GM21717 (cell line): ENCODE measurements around the gene MYO9B.
A peak's percentile ranks its signal among the peaks of the same experiment; 100 is the strongest.

Source experiments
- ATAC-seq: cut with Tn5 transposase; IDR thresholded peaks from one replicate; pipeline ENCODE4 v1.9.1; 2021; ENCODE audit warnings: mild to moderate bottlenecking, moderate library complexity; ENCODE audit not compliant: unreplicated experiment

The MYO9B gene

GRCh38 chr19:17061205-17061604 is 14.4 kb upstream of the MYO9B start:
- no peak for ATAC-seq

- ATAC-seq: no peak
Observed at GRCh38 chr19:17061691-17062090, 13.9 kb upstream of the MYO9B start.

GRCh38 chr19:17063428-17063827 is 12.1 kb upstream of the MYO9B start:
- ATAC-seq: no peak

GRCh38 chr19:17069193-17069592 is 6.4 kb upstream of the MYO9B start:
- ATAC-seq: no peak

GRCh38 chr19:17070421-17070820 is 5.2 kb upstream of the MYO9B start:
- ATAC-seq: no peak

GRCh38 chr19:17070912-17071311 is 4.7 kb upstream of the MYO9B start:
- ATAC-seq: no peak

- ATAC-seq: peak; percentile 4
Observed at GRCh38 chr19:17073869-17074633, 1.5 kb upstream of the MYO9B start.

- peak; percentile 2 for ATAC-seq
Observed at GRCh38 chr19:17074634-17075034, 943 bp upstream of the MYO9B start.

- ATAC-seq: no peak
Observed at GRCh38 chr19:17075864-17076542, 426 bp downstream of the MYO9B start.

- no peak for ATAC-seq
Observed at GRCh38 chr19:17076543-17076991, 990 bp downstream of the MYO9B start.

- ATAC-seq: no peak
Observed at GRCh38 chr19:17077447-17078028, 2.0 kb downstream of the MYO9B start.

GRCh38 chr19:17078036-17078919 is 2.7 kb downstream of the MYO9B start:
- no peak for ATAC-seq

GRCh38 chr19:17078920-17079709 is 3.5 kb downstream of the MYO9B start:
- no peak for ATAC-seq

GRCh38 chr19:17079710-17080439 is 4.3 kb downstream of the MYO9B start:
- ATAC-seq: no peak

- ATAC-seq: no peak
Observed at GRCh38 chr19:17080440-17080801, 4.8 kb downstream of the MYO9B start.

GRCh38 chr19:17081672-17082630 is 6.4 kb downstream of the MYO9B start:
- ATAC-seq: no peak

- no peak for ATAC-seq
Observed at GRCh38 chr19:17086120-17086519, 10.5 kb downstream of the MYO9B start.

- ATAC-seq: no peak
Observed at GRCh38 chr19:17086834-17087233, 11.3 kb downstream of the MYO9B start.
